Measurements from ENCODE around the gene KREMEN1.
"Not testable (repeated sequence)": the region's sequence is repeated elsewhere in the genome, so short reads cannot be mapped to it uniquely, and the experiment has no call there.

KREMEN1 gene

DNA sequence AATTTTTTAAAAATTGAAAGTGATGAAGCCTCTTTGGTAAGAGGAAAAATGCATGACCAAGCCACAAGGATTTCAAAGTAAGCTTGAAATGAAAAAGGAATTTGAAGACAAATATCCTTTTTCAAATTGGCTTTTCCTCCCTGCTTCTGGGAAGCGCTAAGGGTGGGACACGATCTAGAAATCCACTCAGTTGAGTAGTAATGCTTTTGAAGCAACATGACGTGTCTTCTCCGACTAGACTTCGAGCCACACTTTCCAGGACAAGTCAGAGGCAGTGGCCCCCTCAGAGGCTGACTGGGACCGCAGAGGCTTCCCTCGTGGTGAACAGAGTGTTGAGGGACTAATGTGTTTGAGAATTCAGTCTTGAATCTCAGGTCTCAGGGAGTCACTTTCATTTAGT is 39.8 kb downstream of the KREMEN1 start:
- Histone ChIP-seq H3K36me3 (ENCODE audit: control insufficient read depth in 1 of 2, insufficient read depth in 2 of 2, low read length in 2 of 2) (no peaks in the 10 kb centered on the region), H3K9me3 (ENCODE audit: control insufficient read depth in 1 of 2, low read length in 2 of 2) (no peaks in the 10 kb centered on the region), H3K27me3 (ENCODE audit: low read depth, low read length) (no peaks in the 10 kb centered on the region), H3K4me1 (ENCODE audit: control insufficient read depth in 1 of 2, insufficient read depth in 2 of 2, low read length in 2 of 2) (peaks cover 0 to 4% of the 10 kb centered on the region in 2 donors), H3K27ac (ENCODE audit: low read length) (peak overlapping the region; percentile 20), H3K4me3 (ENCODE audit: low read depth in 1 of 2, low read length in 2 of 2) (no peak overlapping the region)

DNA sequence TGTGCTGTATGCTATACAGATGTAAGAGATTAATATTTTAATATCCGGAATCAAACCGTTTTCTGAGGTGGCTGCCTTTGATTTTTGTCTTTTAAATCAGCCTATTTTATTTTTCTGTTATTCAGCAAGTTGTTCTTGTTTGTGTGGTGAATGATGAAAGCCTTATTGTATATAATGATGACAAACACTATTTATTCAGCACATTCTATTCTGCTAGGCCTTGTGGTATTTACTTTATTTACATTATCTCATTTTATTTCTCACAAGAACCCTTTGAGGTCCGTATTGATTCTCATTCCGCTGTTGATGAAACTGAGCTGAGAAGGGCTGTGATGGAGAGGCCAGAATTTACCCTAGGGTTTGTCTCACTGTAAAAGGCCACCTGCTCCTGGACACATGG is 40.5 kb downstream of the KREMEN1 start:
- Histone ChIP-seq H3K4me3 (ENCODE audit: low read depth in 1 of 2, low read length in 2 of 2) (no peak overlapping the region), H3K9me3 (ENCODE audit: control insufficient read depth in 1 of 2, low read length in 2 of 2) (no peaks in the 10 kb centered on the region), H3K36me3 (ENCODE audit: control insufficient read depth in 1 of 2, insufficient read depth in 2 of 2, low read length in 2 of 2) (no peaks in the 10 kb centered on the region), H3K27me3 (ENCODE audit: low read depth, low read length) (no peaks in the 10 kb centered on the region), H3K4me1 (ENCODE audit: control insufficient read depth in 1 of 2, insufficient read depth in 2 of 2, low read length in 2 of 2) (peaks cover 0 to 4% of the 10 kb centered on the region in 2 donors), H3K27ac (ENCODE audit: low read length) (peak overlapping the region; percentile 20)

DNA sequence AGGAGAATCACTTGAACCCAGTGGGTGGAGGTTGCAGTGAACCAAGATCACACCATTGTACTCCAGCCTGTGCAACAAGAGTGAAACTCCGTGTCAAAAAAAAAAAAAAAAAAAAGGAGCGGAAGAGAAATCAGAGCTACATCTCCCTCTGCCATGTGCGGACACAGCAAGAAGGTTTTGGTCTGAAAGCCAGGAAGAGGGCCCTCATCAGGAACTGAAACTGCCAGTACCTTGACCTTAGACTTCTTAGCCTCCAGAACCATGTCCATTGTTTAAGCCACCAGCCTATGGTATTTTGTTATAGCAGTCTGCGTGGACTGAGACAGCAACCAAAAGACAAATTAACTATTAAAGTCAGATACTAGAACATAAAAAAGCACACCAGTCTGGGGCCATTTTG is 41.6 kb downstream of the KREMEN1 start:
- Histone ChIP-seq H3K36me3 (ENCODE audit: control insufficient read depth in 1 of 2, insufficient read depth in 2 of 2, low read length in 2 of 2) (no peaks in the 10 kb centered on the region), H3K4me3 (ENCODE audit: low read depth in 1 of 2, low read length in 2 of 2) (no peak overlapping the region), H3K4me1 (ENCODE audit: control insufficient read depth in 1 of 2, insufficient read depth in 2 of 2, low read length in 2 of 2) (peaks cover 0 to 4% of the 10 kb centered on the region in 2 donors), H3K27me3 (ENCODE audit: low read depth, low read length) (no peaks in the 10 kb centered on the region), H3K9me3 (ENCODE audit: control insufficient read depth in 1 of 2, low read length in 2 of 2) (no peaks in the 10 kb centered on the region), H3K27ac (ENCODE audit: low read length) (no peak overlapping the region)

DNA sequence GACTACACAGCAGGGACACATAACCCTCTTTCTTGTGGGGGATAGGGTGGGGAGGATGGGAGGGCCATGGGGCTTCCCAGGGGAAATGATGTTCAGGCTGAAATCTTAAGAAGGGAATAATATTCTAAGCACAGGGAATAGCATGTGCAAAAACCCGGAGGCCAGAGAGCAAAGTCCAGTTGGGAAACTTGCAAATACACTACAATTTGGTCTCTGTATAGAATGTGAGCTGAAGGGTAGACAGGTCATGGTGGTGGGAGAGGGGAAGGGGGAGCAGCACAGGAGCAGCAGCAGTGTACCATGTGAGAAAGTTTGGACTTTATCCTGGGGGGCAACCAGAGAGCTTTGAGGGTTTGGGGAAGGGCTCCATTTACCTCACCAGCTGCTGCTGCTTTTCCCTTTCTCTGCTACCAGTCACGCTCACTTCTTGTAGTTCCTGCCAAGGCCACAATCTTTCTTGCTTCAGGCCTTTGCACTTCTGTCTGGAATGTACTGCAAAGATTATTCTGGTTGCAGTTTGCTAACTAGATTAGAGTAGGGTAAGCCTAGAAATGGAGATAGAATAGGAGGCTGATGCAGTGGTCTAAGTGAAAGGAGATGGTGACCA is 43.0 kb downstream of the KREMEN1 start:
- H3K27ac ChIP-seq (ENCODE audit: low read length): no peak overlapping the region
- no peaks in the 10 kb centered on the region for H3K27me3 ChIP-seq (ENCODE audit: low read depth, low read length)
- no peaks in the 10 kb centered on the region for H3K36me3 ChIP-seq (ENCODE audit: control insufficient read depth in 1 of 2, insufficient read depth in 2 of 2, low read length in 2 of 2)
- H3K4me1 ChIP-seq (ENCODE audit: control insufficient read depth in 1 of 2, insufficient read depth in 2 of 2, low read length in 2 of 2): peaks cover 0 to 4% of the 10 kb centered on the region in 2 donors
- H3K9me3 ChIP-seq (ENCODE audit: control insufficient read depth in 1 of 2, low read length in 2 of 2): peaks cover 0 to 3% of the 10 kb centered on the region in 2 donors
- no peak overlapping the region for H3K4me3 ChIP-seq (ENCODE audit: low read depth in 1 of 2, low read length in 2 of 2)

DNA sequence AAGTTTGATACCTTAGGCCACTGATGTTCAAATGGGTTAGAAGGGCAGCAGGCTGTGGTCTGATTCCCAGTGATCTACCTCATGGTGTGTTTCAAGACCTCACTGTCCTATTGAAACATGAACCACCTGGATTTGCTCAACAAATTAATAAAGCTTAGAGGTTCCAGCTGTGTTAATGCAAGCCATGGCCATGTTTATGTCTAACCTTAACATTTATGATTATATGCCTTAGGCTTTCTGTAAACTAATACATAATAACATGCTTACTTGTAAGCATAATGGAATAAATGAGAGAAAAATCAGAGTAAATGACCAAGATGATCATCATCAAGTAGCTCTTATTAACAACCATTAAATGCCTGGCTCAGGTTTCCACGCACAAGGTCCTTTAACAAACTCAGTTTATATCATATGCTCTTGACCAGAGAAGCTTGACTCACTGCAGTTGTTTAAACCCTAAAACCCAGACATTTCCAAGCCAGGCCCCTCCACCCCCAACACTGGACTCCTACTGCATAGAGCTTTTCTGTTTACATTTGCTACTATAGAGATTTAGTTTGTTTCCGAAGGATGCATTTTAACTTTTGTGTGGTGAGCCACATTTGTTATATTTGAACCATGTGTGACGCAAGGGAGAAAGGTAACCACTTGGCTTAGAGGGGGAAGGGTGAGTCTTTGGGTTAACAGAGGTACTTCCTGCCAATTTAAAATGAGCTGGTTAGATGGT is 43.7 kb downstream of the KREMEN1 start:
- H3K27me3 ChIP-seq (ENCODE audit: low read depth, low read length): no peaks in the 10 kb centered on the region
- no peaks in the 10 kb centered on the region for H3K36me3 ChIP-seq (ENCODE audit: control insufficient read depth in 1 of 2, insufficient read depth in 2 of 2, low read length in 2 of 2)
- H3K27ac ChIP-seq (ENCODE audit: low read length): no peak overlapping the region
- no peak overlapping the region for H3K4me3 ChIP-seq (ENCODE audit: low read depth in 1 of 2, low read length in 2 of 2)
- H3K4me1 ChIP-seq (ENCODE audit: control insufficient read depth in 1 of 2, insufficient read depth in 2 of 2, low read length in 2 of 2): peaks cover 0 to 4% of the 10 kb centered on the region in 2 donors
- H3K9me3 ChIP-seq (ENCODE audit: control insufficient read depth in 1 of 2, low read length in 2 of 2): peaks cover 0 to 3% of the 10 kb centered on the region in 2 donors

DNA sequence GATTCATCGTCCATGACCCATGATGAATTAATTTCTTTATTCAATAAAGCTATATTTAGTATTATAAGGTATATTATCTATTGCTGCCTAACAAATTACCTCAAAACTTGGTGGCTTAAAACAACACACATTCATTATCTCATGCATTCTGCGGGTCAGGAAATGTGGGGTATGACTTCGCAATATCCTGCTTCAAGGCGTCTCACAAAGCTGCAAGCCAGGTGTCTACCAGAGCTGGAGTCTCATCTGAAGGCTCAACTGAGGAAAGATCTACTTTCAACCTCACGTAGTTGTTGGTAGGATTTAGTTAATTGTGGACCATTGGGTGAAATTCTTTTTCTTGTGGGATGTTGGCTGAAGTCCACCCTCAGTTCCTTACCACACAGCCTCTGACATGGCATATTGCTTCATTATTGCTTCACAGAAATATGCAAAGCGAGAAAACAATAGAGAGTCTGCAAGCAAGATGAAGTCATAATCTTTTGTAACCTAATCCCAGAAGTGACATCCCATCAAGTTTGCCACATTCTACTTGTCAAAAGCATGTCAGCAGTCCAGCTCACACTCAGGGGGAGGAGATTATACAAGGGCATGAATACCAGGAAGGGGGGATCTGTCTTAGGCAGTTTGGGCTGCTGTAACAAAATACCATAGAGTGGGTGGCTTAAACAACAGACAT is 45.1 kb downstream of the KREMEN1 start:
- no peaks in the 10 kb centered on the region for H3K36me3 ChIP-seq (ENCODE audit: control insufficient read depth in 1 of 2, insufficient read depth in 2 of 2, low read length in 2 of 2)
- peaks cover 0 to 2% of the 10 kb centered on the region in 2 donors for H3K4me1 ChIP-seq (ENCODE audit: control insufficient read depth in 1 of 2, insufficient read depth in 2 of 2, low read length in 2 of 2)
- no peaks in the 10 kb centered on the region for H3K27me3 ChIP-seq (ENCODE audit: low read depth, low read length)
- no peak overlapping the region for H3K4me3 ChIP-seq (ENCODE audit: low read depth in 1 of 2, low read length in 2 of 2)
- peaks cover 0 to 3% of the 10 kb centered on the region in 2 donors for H3K9me3 ChIP-seq (ENCODE audit: control insufficient read depth in 1 of 2, low read length in 2 of 2)
- H3K27ac ChIP-seq (ENCODE audit: low read length): no peak overlapping the region

DNA sequence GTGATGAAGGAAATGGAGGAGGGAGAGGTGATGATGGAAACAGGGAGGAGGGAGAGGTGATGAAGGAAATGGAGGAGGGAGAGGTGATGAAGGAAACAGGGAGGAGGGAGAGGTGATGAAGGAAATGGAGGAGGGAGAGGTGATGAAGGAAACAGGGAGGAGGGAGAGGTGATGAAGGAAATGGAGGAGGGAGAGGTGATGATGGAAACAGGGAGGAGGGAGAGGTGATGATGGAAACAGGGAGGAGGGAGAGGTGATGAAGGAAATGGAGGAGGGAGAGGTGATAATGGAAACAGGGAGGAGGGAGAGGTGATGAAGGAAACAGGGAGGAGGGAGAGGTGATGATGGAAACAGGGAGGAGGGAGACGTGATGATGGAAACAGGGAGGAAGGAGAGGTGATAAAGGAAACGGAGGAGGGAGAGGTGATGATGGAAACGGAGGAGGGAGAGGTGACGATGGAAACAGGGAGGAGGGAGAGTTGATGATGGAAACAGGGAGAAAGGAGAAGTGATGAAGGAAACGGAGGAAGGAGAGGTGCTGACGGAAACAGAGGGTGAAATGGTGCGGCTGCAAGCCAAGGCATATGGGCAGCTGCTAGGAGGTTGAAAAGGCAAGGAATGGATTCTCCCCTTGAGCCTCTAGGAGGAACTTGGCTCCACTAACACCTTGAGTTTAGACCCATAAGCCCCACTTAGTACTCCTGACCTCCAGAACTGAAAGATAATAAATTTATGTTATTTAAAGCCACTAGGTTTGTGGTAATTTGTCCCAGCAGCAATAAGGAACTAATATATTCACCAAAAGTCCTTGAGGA is 47.5 kb downstream of the KREMEN1 start:
- not testable (repeated sequence) for H3K27me3 ChIP-seq (ENCODE audit: low read depth, low read length); H3K36me3 ChIP-seq (ENCODE audit: control insufficient read depth in 1 of 2, insufficient read depth in 2 of 2, low read length in 2 of 2); H3K4me1 ChIP-seq (ENCODE audit: control insufficient read depth in 1 of 2, insufficient read depth in 2 of 2, low read length in 2 of 2); H3K9me3 ChIP-seq (ENCODE audit: control insufficient read depth in 1 of 2, low read length in 2 of 2); H3K27ac ChIP-seq (ENCODE audit: low read length); H3K4me3 ChIP-seq (ENCODE audit: low read depth in 1 of 2, low read length in 2 of 2)

DNA sequence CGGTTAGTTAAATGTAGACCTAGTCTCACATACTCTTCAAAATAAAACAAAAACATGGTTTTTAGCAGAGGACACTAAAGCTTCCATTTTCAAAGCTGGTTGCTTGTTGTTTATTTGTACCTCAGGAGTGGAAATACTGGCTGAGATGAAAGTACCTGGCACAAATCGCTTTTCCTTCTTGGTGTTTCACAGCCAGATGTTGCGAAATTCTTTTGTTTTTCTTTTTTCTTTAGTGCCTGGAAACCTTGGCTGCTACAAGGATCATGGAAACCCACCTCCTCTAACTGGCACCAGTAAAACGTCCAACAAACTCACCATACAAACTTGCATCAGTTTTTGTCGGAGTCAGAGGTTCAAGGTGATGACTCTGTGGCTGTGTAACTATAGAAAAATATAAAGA is 48.3 kb downstream of the KREMEN1 start:
- H3K27me3 ChIP-seq (ENCODE audit: low read depth, low read length): no peaks in the 10 kb centered on the region
- H3K9me3 ChIP-seq (ENCODE audit: control insufficient read depth in 1 of 2, low read length in 2 of 2): peaks cover 0 to 3% of the 10 kb centered on the region in 2 donors
- H3K36me3 ChIP-seq (ENCODE audit: control insufficient read depth in 1 of 2, insufficient read depth in 2 of 2, low read length in 2 of 2): peaks cover 0 to 4% of the 10 kb centered on the region in 2 donors
- H3K27ac ChIP-seq (ENCODE audit: low read length): no peak overlapping the region
- H3K4me3 ChIP-seq (ENCODE audit: low read depth in 1 of 2, low read length in 2 of 2): no peak overlapping the region
- no peaks in the 10 kb centered on the region for H3K4me1 ChIP-seq (ENCODE audit: control insufficient read depth in 1 of 2, insufficient read depth in 2 of 2, low read length in 2 of 2)

DNA sequence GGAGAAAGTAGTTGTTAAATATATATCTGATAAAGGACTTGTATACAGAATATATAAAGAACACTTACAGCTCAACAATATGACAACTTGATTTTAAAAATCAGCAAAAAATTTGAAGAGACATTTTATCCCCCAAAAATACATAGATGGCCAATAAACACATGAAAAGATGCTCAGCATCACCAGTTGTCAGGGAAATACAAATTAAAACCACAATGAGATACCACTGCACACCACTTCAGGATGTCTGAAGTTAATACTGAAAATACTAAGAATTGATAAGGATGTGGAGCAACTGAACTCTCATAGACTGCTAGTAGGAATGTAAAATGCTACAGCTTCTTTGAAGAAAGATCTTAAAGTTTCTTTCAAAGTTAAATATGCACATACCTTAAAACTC is 49.2 kb downstream of the KREMEN1 start:
- Histone ChIP-seq H3K4me1 (ENCODE audit: control insufficient read depth in 1 of 2, insufficient read depth in 2 of 2, low read length in 2 of 2) (no peaks in the 10 kb centered on the region), H3K9me3 (ENCODE audit: control insufficient read depth in 1 of 2, low read length in 2 of 2) (peaks cover 0 to 3% of the 10 kb centered on the region in 2 donors), H3K27me3 (ENCODE audit: low read depth, low read length) (no peaks in the 10 kb centered on the region), H3K4me3 (ENCODE audit: low read depth in 1 of 2, low read length in 2 of 2) (no peak overlapping the region), H3K27ac (ENCODE audit: low read length) (no peak overlapping the region), H3K36me3 (ENCODE audit: control insufficient read depth in 1 of 2, insufficient read depth in 2 of 2, low read length in 2 of 2) (peaks cover 0 to 4% of the 10 kb centered on the region in 2 donors)

DNA sequence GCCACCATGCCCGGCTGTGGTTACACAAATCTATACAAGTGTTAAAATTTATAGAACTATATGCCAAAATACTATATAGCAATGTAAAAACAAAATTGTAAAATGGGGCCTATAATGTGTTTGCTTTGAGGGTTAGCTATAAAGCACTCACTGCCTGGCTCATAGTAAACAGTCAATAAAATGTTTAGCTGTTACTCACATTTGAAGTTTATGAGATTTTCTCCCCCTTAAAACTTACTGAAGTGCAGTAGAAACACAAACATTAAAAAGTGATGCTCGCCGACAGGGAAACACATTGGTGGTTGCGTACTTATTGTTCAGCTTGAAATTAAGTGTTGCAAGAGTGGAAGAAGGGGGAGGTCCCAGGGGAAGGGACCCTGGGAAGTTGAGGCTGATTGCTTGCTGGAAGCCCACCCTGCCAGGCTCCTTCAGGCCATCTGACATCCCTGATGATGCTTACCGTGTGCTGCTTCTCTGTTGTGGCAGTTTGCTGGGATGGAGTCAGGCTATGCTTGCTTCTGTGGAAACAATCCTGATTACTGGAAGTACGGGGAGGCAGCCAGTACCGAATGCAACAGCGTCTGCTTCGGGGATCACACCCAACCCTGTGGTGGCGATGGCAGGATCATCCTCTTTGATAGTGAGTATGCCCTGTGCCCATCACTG is 52.1 kb downstream of the KREMEN1 start:
- Histone ChIP-seq H3K27me3 (ENCODE audit: low read depth, low read length) (no peaks in the 10 kb centered on the region), H3K27ac (ENCODE audit: low read length) (no peak overlapping the region), H3K4me3 (ENCODE audit: low read depth in 1 of 2, low read length in 2 of 2) (no peak overlapping the region), H3K9me3 (ENCODE audit: control insufficient read depth in 1 of 2, low read length in 2 of 2) (peaks cover 0 to 3% of the 10 kb centered on the region in 2 donors), H3K36me3 (ENCODE audit: control insufficient read depth in 1 of 2, insufficient read depth in 2 of 2, low read length in 2 of 2) (peaks cover 0 to 11% of the 10 kb centered on the region in 2 donors), H3K4me1 (ENCODE audit: control insufficient read depth in 1 of 2, insufficient read depth in 2 of 2, low read length in 2 of 2) (no peaks in the 10 kb centered on the region)

Data from muscle layer of duodenum (tissue), 2 donors.